ENCODE results near the gene ANKRD39. TPM values are rescaled to one million over a fixed set of nuclear protein-coding genes. Genes with fewer than 3 reads are reported as not detected.

ANKRD39 gene
- total and polyA plus RNA-seq, 2 of the 8 experiments (the other 6 are each of a cell fraction or from before 2014, with no cell fraction given), result 18.5 to 21.3 TPM

DNA sequence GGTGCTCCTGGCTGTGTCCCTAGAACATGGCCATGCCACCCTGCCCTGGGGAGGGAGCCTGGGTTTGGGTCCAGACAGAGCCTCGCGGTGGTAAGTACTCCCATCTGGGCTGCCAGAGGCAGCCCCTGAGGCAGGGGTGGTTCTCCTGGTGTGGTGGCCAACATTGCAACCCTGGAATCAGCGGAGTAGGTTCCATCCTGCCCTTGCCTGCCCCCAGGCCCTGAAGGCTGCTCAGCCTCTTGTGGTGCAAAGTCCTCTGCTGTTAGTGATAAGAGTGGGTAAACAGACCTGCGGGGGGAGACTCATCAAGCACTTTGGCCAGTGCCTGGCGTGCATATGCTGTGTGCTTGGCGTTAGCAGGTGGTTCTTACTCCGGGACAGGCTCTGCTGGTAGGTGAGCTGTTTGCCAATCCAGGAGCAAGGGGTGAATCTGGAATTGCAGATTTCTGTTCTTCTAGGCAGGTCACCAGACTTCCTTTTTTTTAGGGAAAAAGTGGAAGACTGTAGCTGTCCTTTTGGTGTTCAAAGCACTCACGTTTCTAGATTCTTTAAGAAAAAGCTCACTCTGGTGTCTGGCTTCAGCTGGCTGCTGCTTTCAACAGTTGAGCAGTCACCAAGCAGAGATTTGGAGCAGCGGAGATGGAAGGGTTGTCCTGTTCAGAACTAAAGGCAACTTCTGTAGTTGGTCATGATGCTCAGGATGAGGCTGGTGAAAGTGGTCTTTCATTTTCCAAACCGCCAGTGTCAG lies 38.5 kb downstream of the ANKRD39 start (continued):
- TF ChIP-seq PHF8 (conservative IDR thresholded peaks at IDR 0.05; ENCODE audit: low read depth, low read length) (no peak), CHD1 (IDR thresholded peaks at IDR 0.05; ENCODE audit: low read depth, low read length) (no peak), SP1 (IDR thresholded peaks at IDR 0.05; ENCODE audit: low read depth, low read length) (no peak), HDAC2 (IDR thresholded peaks at IDR 0.05; ENCODE audit: borderline replicate concordance in 1 of 2, low read depth in 2 of 2, low read length in 2 of 2) (no peak)

Data from H1 (cell line).